WTC11 (cell line): ENCODE measurements around the gene TMEM178B. TPM values are rescaled to one million over a fixed set of nuclear protein-coding genes. Genes with fewer than 3 reads are reported as not detected.

ENCODE experiments used
- ATAC-seq: fragments of 200-7000 bp; cut with Tn5 transposase; 2 replicates; pipeline ENCODE4 v1.10.0; 2021; ENCODE audit warnings: mild to moderate bottlenecking, moderate library complexity
- CTCF ChIA-PET: fragments of 300-600 bp; sonication (Branson Sonifier 250); formaldehyde crosslinking; loops from one replicate; lab custom pipeline; 2021; ENCODE audit warnings: antibody characterized with exemption; lab: Charles Lee
- POLR2A ChIA-PET: fragments of 350-600 bp; sonication (Branson Sonifier 250); formaldehyde crosslinking; loops from one replicate; lab custom pipeline; 2021; ENCODE audit warnings: antibody characterized with exemption; lab: Charles Lee
- DNase-seq: peaks from one replicate; pipeline ENCODE4 v3.0.0; 2021; ENCODE audit warnings: low spot score
- H3K27ac Mint-ChIP-seq: 2 replicates; pipeline ENCODE4 v1.8.0; 2021; ENCODE audit warnings: mixed read lengths
- H3K27me3 Mint-ChIP-seq: 2 replicates; pipeline ENCODE4 v1.8.0; 2021; ENCODE audit warnings: low read depth, mild to moderate bottlenecking, moderate library complexity, mixed read lengths
- H3K36me3 Mint-ChIP-seq: 2 replicates; pipeline ENCODE4 v1.8.0; 2021; ENCODE audit warnings: mixed read lengths
- H3K4me1 Mint-ChIP-seq: 2 replicates; pipeline ENCODE4 v1.8.0; 2022; ENCODE audit warnings: mixed read lengths
- H3K4me3 Mint-ChIP-seq: 2 replicates; pipeline ENCODE4 v1.8.0; 2021; ENCODE audit warnings: mild to moderate bottlenecking, moderate library complexity, mixed read lengths
- H3K9me3 Mint-ChIP-seq: 2 replicates; pipeline ENCODE4 v1.8.0; 2021; ENCODE audit warnings: mixed read lengths
- CBFB ChIP-seq: sonication (generic); formaldehyde crosslinking; IDR thresholded peaks from 2 replicates; pipeline ENCODE4 v1.8.1; 2022; ENCODE audit warnings: mild to moderate bottlenecking, low read depth, missing genetic modification reagents
- EMX1 ChIP-seq: fragments of 250-450 bp; sonication (Bioruptor Pico); IDR thresholded peaks from 2 replicates; pipeline ENCODE4 v1.8.0; 2021; ENCODE audit warnings: mild to moderate bottlenecking
- ESRRA ChIP-seq: sonication (generic); formaldehyde crosslinking; IDR thresholded peaks from 2 replicates; pipeline ENCODE4 v1.8.1; 2022; ENCODE audit warnings: mild to moderate bottlenecking, missing genetic modification reagents, borderline replicate concordance
- ETV6 ChIP-seq: sonication (generic); formaldehyde crosslinking; IDR thresholded peaks from 2 replicates; pipeline ENCODE4 v1.8.1; 2022; ENCODE audit warnings: mild to moderate bottlenecking, missing genetic modification reagents
- GRHL2 ChIP-seq: fragments of 250-450 bp; sonication (Bioruptor Pico); IDR thresholded peaks from 2 replicates; pipeline ENCODE4 v1.8.0; 2022; ENCODE audit warnings: mild to moderate bottlenecking, moderate library complexity; ENCODE audit not compliant: insufficient replicate concordance, severe bottlenecking
- JUN ChIP-seq: sonication (generic); formaldehyde crosslinking; IDR thresholded peaks from 2 replicates; pipeline ENCODE4 v1.8.0; 2023; ENCODE audit warnings: mild to moderate bottlenecking, missing genetic modification reagents
- KAT7 ChIP-seq: sonication (generic); formaldehyde crosslinking; IDR thresholded peaks from 2 replicates; pipeline ENCODE4 v1.8.1; 2023; ENCODE audit warnings: missing genetic modification reagents, mild to moderate bottlenecking, borderline replicate concordance
- MXD4 ChIP-seq: fragments of 250-450 bp; sonication (Bioruptor Pico); IDR thresholded peaks from 2 replicates; pipeline ENCODE4 v1.8.0; 2021; ENCODE audit warnings: mild to moderate bottlenecking, moderate library complexity, borderline replicate concordance
- MYBL2 ChIP-seq: sonication (generic); formaldehyde crosslinking; IDR thresholded peaks from 2 replicates; pipeline ENCODE4 v1.8.1; 2023; ENCODE audit warnings: mild to moderate bottlenecking, moderate library complexity, missing genetic modification reagents
- NFE2L1 ChIP-seq: sonication (generic); formaldehyde crosslinking; IDR thresholded peaks from 2 replicates; pipeline ENCODE4 v1.8.1; 2023; ENCODE audit warnings: missing genetic modification reagents
- NR1H2 ChIP-seq: sonication (generic); formaldehyde crosslinking; IDR thresholded peaks from 2 replicates; pipeline ENCODE4 v1.9.0; 2021; ENCODE audit warnings: mild to moderate bottlenecking, moderate library complexity, missing genetic modification reagents
- RORB ChIP-seq: fragments of 250-450 bp; sonication (Bioruptor Pico); IDR thresholded peaks from 2 replicates; pipeline ENCODE4 v1.9.0; 2021; ENCODE audit warnings: mild to moderate bottlenecking
- SMAD3 ChIP-seq: sonication (generic); formaldehyde crosslinking; IDR thresholded peaks from 2 replicates; pipeline ENCODE4 v1.8.0; 2022; ENCODE audit warnings: missing genetic modification reagents, mild to moderate bottlenecking, borderline replicate concordance
- SMAD4 ChIP-seq: sonication (generic); formaldehyde crosslinking; IDR thresholded peaks from 2 replicates; pipeline ENCODE4 v1.8.0; 2022; ENCODE audit warnings: mild to moderate bottlenecking, missing genetic modification reagents
- TP53 ChIP-seq: sonication (generic); formaldehyde crosslinking; IDR thresholded peaks from 2 replicates; pipeline ENCODE4 v1.8.1; 2023; ENCODE audit warnings: mild to moderate bottlenecking, missing genetic modification reagents
- ZNF121 ChIP-seq: sonication (generic); formaldehyde crosslinking; IDR thresholded peaks from 2 replicates; pipeline ENCODE4 v1.8.0; 2023; ENCODE audit warnings: missing genetic modification reagents
- total RNA-seq: library from RNA; stranded (reverse); gene quantifications from 3 replicates; pipeline ENCODE4 v1.2.3, GENCODE V29; 2021
- TF ChIP-seq, protein P1 (sequence below): sonication (generic); formaldehyde crosslinking; IDR thresholded peaks from 2 replicates; pipeline ENCODE4 v1.8.0; 2022; ENCODE audit warnings: mild to moderate bottlenecking, missing genetic modification reagents
- TF ChIP-seq, protein P2 (sequence below): sonication (generic); formaldehyde crosslinking; IDR thresholded peaks from 2 replicates; pipeline ENCODE4 v1.8.0; 2023; ENCODE audit warnings: missing genetic modification reagents
- TF ChIP-seq, protein P3 (sequence below): fragments of 250-450 bp; sonication (Bioruptor Pico); IDR thresholded peaks from 2 replicates; pipeline ENCODE4 v1.8.0; 2021; ENCODE audit warnings: mild to moderate bottlenecking
- TF ChIP-seq, protein P4 (sequence below): sonication (generic); formaldehyde crosslinking; IDR thresholded peaks from 2 replicates; pipeline ENCODE4 v1.8.0; 2023; ENCODE audit warnings: mild to moderate bottlenecking, missing genetic modification reagents
- TF ChIP-seq, protein P5 (sequence below): sonication (generic); formaldehyde crosslinking; IDR thresholded peaks from 2 replicates; pipeline ENCODE4 v1.8.1; 2023; ENCODE audit warnings: mild to moderate bottlenecking, missing genetic modification reagents, moderate library complexity

The TMEM178B gene
- total RNA-seq, 1 experiment from 2014 or later: 20.4 TPM

DNA sequence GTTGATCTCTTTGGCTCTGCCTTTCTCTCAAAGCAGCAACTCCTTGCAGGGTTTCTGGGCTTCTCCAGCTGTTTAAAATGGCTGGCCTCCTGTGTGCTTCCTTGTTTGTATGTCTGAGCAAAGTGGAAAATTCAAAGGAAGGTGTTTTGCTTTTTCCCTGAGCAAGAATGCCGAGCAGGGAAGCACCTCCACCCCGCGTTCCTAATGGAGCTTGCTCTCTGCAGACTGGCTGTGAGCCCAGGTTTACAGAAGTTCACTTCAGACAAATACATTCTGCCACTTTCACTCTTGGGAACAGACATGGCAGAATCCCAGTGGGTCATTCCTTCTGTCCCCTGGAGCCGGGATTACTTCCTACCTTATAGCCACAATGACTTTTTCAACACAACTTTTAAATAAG lies 295.6 kb downstream of the TMEM178B start:
- TF ChIP-seq, protein P1, sequence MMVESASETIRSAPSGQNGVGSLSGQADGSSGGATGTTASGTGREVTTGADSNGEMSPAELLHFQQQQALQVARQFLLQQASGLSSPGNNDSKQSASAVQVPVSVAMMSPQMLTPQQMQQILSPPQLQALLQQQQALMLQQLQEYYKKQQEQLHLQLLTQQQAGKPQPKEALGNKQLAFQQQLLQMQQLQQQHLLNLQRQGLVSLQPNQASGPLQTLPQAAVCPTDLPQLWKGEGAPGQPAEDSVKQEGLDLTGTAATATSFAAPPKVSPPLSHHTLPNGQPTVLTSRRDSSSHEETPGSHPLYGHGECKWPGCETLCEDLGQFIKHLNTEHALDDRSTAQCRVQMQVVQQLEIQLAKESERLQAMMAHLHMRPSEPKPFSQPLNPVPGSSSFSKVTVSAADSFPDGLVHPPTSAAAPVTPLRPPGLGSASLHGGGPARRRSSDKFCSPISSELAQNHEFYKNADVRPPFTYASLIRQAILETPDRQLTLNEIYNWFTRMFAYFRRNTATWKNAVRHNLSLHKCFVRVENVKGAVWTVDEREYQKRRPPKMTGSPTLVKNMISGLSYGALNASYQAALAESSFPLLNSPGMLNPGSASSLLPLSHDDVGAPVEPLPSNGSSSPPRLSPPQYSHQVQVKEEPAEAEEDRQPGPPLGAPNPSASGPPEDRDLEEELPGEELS (CRISPR knock-in tag): no peak
- no peak for TF ChIP-seq ZNF121
- no peak for TF ChIP-seq NR1H2
- TF ChIP-seq CBFB: no peak
- peaks cover 46% of the 10 kb centered on the region for H3K4me1 Mint-ChIP-seq
- H3K4me3 Mint-ChIP-seq: no peak overlapping the region
- H3K36me3 Mint-ChIP-seq: no peaks in the 10 kb centered on the region
- POLR2A ChIA-PET: no interaction called here
- no peak overlapping the region for H3K27ac Mint-ChIP-seq
- CTCF ChIA-PET: interaction anchor here (1.1 kb wide), 1 partner anchor 239 kb away, joined by 5 read pairs; no protein-coding TSS in a partner anchor
- no peaks in the 10 kb centered on the region for H3K9me3 Mint-ChIP-seq
- H3K27me3 Mint-ChIP-seq: no peaks in the 10 kb centered on the region
- DNase-seq (no peak), ATAC-seq (no peak)

DNA sequence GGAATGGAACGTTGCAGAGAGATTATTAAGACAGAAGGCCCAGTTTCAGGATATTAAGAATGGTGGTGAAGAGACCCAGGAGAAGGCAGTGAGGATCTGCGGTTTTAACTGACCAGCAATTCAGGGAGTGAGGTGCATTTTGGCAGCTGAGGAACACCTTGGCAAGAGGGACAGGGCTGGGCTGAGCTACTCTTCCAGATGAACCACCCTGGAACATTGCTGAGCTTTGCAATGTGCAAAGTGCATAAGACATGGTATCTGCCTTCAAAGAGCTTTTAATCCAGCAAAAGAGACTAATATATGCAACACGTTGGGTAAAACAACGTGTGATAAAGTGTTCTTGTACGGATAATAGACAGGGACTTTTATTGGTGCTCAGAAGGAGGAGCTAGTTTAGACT lies 296.3 kb downstream of the TMEM178B start:
- CTCF ChIA-PET: interaction anchor here (1.1 kb wide), 1 partner anchor 239 kb away, joined by 5 read pairs; no protein-coding TSS in a partner anchor
- POLR2A ChIA-PET: no interaction called here
- TF ChIP-seq MXD4 (CRISPR knock-in tag) (no peak), JUN (CRISPR knock-in tag) (no peak), GRHL2 (CRISPR knock-in tag) (no peak), EMX1 (CRISPR knock-in tag) (no peak)
- TF ChIP-seq, protein P2, sequence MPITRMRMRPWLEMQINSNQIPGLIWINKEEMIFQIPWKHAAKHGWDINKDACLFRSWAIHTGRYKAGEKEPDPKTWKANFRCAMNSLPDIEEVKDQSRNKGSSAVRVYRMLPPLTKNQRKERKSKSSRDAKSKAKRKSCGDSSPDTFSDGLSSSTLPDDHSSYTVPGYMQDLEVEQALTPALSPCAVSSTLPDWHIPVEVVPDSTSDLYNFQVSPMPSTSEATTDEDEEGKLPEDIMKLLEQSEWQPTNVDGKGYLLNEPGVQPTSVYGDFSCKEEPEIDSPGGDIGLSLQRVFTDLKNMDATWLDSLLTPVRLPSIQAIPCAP: no peak
- TF ChIP-seq, protein P3, sequence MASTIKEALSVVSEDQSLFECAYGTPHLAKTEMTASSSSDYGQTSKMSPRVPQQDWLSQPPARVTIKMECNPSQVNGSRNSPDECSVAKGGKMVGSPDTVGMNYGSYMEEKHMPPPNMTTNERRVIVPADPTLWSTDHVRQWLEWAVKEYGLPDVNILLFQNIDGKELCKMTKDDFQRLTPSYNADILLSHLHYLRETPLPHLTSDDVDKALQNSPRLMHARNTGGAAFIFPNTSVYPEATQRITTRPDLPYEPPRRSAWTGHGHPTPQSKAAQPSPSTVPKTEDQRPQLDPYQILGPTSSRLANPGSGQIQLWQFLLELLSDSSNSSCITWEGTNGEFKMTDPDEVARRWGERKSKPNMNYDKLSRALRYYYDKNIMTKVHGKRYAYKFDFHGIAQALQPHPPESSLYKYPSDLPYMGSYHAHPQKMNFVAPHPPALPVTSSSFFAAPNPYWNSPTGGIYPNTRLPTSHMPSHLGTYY (CRISPR knock-in tag): no peak
- no peak for DNase-seq
- Mint-ChIP-seq H3K9me3 (no peaks in the 10 kb centered on the region), H3K27me3 (no peaks in the 10 kb centered on the region), H3K36me3 (no peaks in the 10 kb centered on the region), H3K4me3 (no peak overlapping the region), H3K27ac (no peak overlapping the region), H3K4me1 (peaks cover 53% of the 10 kb centered on the region)
- ATAC-seq: no peak

DNA sequence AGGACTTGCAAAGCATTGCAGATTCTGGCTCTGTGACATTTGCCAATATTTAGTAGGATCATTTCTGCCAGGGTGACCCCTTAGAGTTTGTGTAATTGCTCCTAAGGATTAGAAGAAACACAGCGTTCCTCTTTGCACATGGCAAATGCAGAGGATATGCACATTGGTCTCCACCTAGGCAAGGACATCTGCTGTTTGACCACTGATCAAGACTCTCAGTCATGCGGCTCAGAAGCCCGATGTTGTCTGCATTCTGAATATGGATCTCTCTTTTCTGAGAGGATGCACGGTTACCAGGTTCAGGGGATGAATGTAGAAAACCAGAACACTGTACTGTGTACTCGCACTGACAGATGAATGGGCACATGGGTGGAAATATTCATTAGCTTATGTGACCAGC lies 296.8 kb downstream of the TMEM178B start:
- H3K27me3 Mint-ChIP-seq: no peaks in the 10 kb centered on the region
- POLR2A ChIA-PET: no interaction called here
- TF ChIP-seq RORB (CRISPR knock-in tag) (no peak), MYBL2 (CRISPR knock-in tag) (no peak), SMAD4 (CRISPR knock-in tag) (no peak), TP53 (no peak), KAT7 (CRISPR knock-in tag) (no peak), ETV6 (no peak), SMAD3 (CRISPR knock-in tag) (no peak), ESRRA (no peak), NFE2L1 (CRISPR knock-in tag) (no peak), EMX1 (CRISPR knock-in tag) (no peak)
- TF ChIP-seq, protein P4, sequence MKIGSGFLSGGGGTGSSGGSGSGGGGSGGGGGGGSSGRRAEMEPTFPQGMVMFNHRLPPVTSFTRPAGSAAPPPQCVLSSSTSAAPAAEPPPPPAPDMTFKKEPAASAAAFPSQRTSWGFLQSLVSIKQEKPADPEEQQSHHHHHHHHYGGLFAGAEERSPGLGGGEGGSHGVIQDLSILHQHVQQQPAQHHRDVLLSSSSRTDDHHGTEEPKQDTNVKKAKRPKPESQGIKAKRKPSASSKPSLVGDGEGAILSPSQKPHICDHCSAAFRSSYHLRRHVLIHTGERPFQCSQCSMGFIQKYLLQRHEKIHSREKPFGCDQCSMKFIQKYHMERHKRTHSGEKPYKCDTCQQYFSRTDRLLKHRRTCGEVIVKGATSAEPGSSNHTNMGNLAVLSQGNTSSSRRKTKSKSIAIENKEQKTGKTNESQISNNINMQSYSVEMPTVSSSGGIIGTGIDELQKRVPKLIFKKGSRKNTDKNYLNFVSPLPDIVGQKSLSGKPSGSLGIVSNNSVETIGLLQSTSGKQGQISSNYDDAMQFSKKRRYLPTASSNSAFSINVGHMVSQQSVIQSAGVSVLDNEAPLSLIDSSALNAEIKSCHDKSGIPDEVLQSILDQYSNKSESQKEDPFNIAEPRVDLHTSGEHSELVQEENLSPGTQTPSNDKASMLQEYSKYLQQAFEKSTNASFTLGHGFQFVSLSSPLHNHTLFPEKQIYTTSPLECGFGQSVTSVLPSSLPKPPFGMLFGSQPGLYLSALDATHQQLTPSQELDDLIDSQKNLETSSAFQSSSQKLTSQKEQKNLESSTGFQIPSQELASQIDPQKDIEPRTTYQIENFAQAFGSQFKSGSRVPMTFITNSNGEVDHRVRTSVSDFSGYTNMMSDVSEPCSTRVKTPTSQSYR (CRISPR knock-in tag): no peak
- TF ChIP-seq, protein P5, sequence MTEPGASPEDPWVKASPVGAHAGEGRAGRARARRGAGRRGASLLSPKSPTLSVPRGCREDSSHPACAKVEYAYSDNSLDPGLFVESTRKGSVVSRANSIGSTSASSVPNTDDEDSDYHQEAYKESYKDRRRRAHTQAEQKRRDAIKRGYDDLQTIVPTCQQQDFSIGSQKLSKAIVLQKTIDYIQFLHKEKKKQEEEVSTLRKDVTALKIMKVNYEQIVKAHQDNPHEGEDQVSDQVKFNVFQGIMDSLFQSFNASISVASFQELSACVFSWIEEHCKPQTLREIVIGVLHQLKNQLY (CRISPR knock-in tag): no peak
- TF ChIP-seq, all 79 proteins: peak for 0
- no peaks in the 10 kb centered on the region for H3K9me3 Mint-ChIP-seq
- CTCF ChIA-PET: no interaction called here
- H3K4me3 Mint-ChIP-seq: no peak overlapping the region
- ATAC-seq (no peak), DNase-seq (no peak)
- no peak overlapping the region for H3K27ac Mint-ChIP-seq
- H3K36me3 Mint-ChIP-seq: no peaks in the 10 kb centered on the region
- peaks cover 53% of the 10 kb centered on the region for H3K4me1 Mint-ChIP-seq
